ENCODE results near the gene PTCHD4. TPM values are rescaled to one million over a fixed set of nuclear protein-coding genes. Genes with fewer than 3 reads are reported as not detected.

Gene PTCHD4
- total and polyA plus RNA-seq, 4 donors = 0.07 to 0.65 TPM; not detected in 2

GRCh38 chr6:48110436-48111142, 408 bp downstream of the PTCHD4 start:
- DNase-seq (ENCODE audit: low spot score) = no peak
- Histone ChIP-seq H3K4me1 (ENCODE audit: control insufficient read depth in 4 of 4, insufficient read depth in 4 of 4, low read length in 3 of 4) (no peaks in the 10 kb centered on the region), H3K27me3 (ENCODE audit: control insufficient read depth in 4 of 4, insufficient read depth in 4 of 4, low read length in 3 of 4) (no peaks in the 10 kb centered on the region), H3K9me3 (ENCODE audit: control insufficient read depth in 4 of 4, low read length in 3 of 4) (no peaks in the 10 kb centered on the region), H3K4me3 (ENCODE audit: low read depth in 1 of 3, low read length in 3 of 3) (no peak overlapping the region), H3K9ac (ENCODE audit: low read depth in 1 of 2, low read length in 2 of 2) (no peak overlapping the region), H3K27ac (ENCODE audit: low read depth in 1 of 2, low read length in 2 of 2) (no peak overlapping the region), H3K36me3 (ENCODE audit: control insufficient read depth in 4 of 4, insufficient read depth in 3 of 4, low read depth in 1 of 4, low read length in 3 of 4) (no peaks in the 10 kb centered on the region)
- 91% methylated on average over 2 of the region's 2 CpGs for WGBS
- TF ChIP-seq SP1 (IDR thresholded peaks at IDR 0.05) (no peak), RAD21 (IDR thresholded peaks at IDR 0.05) (no peak), HNF4G (IDR thresholded peaks at IDR 0.05) (no peak), FOXA1 (IDR thresholded peaks at IDR 0.05) (no peak), ZBTB33 (IDR thresholded peaks at IDR 0.05) (no peak), TAF1 (conservative IDR thresholded peaks at IDR 0.05) (no peak), REST (IDR thresholded peaks at IDR 0.05) (no peak), FOXA2 (IDR thresholded peaks at IDR 0.05) (no peak), GABPA (IDR thresholded peaks at IDR 0.05 in 1 of 2, conservative IDR thresholded peaks at IDR 0.05 in 1 of 2) (no peak), JUND (IDR thresholded peaks at IDR 0.05) (no peak), RXRA (IDR thresholded peaks at IDR 0.05) (no peak), YY1 (IDR thresholded peaks at IDR 0.05) (no peak), NR2F2 (IDR thresholded peaks at IDR 0.05) (no peak), ATF3 (IDR thresholded peaks at IDR 0.05) (no peak), EGR1 (IDR thresholded peaks at IDR 0.05; ENCODE audit: low read depth in 2 of 2) (no peak), HNF4A (conservative IDR thresholded peaks at IDR 0.05) (no peak), CTCF (IDR thresholded peaks at IDR 0.05; ENCODE audit: low read depth, low read length, missing input control) (no peak), MAX (IDR thresholded peaks at IDR 0.05) (no peak)
